Esophagus squamous epithelium (tissue), 5 donors: ENCODE data around the gene ARGLU1. TPM values are rescaled to one million over a fixed set of nuclear protein-coding genes. Genes with fewer than 3 reads are reported as not detected.
A peak's percentile ranks its signal among the peaks of the same experiment; 100 is the strongest.

Experiments
- DNase-seq: peaks from one replicate; lab custom pipeline; 2025; lab: John Stamatoyannopoulos, UW
- H3K27ac ChIP-seq, 4 donors: fragments of 200-600 bp; sonication (generic); one replicate each; pipeline ENCODE4 v1.5.1; 2016 to 2019; ENCODE audit warnings: mild to moderate bottlenecking in 1 of 4
- H3K27me3 ChIP-seq, 4 donors: fragments of 200-600 bp; sonication (generic); 1 replicate in 3 of 4; 2 replicates in 1 of 4; pipeline versions ENCODE4 v1.5.1 to v1.6.0; 2017 to 2021; ENCODE audit warnings: antibody characterized with exemption in 1 of 4
- H3K36me3 ChIP-seq, 3 donors: fragments of 200-600 bp; sonication (generic); one replicate each; pipeline ENCODE4 v1.5.1; 2016 to 2019
- H3K4me1 ChIP-seq, 3 donors: fragments of 200-600 bp; sonication (generic); one replicate each; pipeline ENCODE4 v1.5.1; 2017 to 2019
- H3K4me3 ChIP-seq, 4 donors: fragments of 200-600 bp; sonication (generic); 1 replicate in 3 of 4; 2 replicates in 1 of 4; pipeline ENCODE4 v1.5.1; 2016 to 2019; ENCODE audit warnings: mild to moderate bottlenecking in 2 of 4, moderate library complexity in 1 of 4
- H3K9me3 ChIP-seq, 3 donors: fragments of 200-600 bp; sonication (generic); one replicate each; pipeline ENCODE4 v1.5.1; 2016 to 2019
- POLR2A ChIP-seq, 4 donors: fragments of 450-650 bp; IDR thresholded peaks; one replicate each; pipeline ENCODE4 v1.6.1; 2017; ENCODE audit warnings: antibody characterized with exemption in 4 of 4, mild to moderate bottlenecking in 4 of 4, moderate library complexity in 3 of 4
- WGBS, 2 donors: methylation state at CpG; one replicate each; pipeline ENCODE4 v1.1.5; 2018; 5-methylcytosine and 5-hydroxymethylcytosine counted together
- intact Hi-C: fragments of 100-400 bp; cut with DNase I; formaldehyde crosslinking; loops from one replicate; pipeline ENCODE4 v1.15.0; 2022
- total RNA-seq, 4 donors: library from RNA; depleted of rRNA; stranded (reverse); fragments of >200 nt; gene quantifications; one replicate each; pipeline ENCODE4 v1.1.0, GENCODE V29; 2016
- TF ChIP-seq, protein P1 (sequence below), 6 experiments: fragments of 450-650 bp in 4 of 6; fragments of 200-600 bp in 2 of 6; sonication (generic) in 2 of 6; IDR thresholded peaks; one replicate each; pipeline ENCODE4 v1.5.1; 2016 to 2019; ENCODE audit warnings: antibody characterized with exemption in 6 of 6, mild to moderate bottlenecking in 4 of 6, moderate library complexity in 4 of 6
- donor health status: DM: yes; HTN: yes; CAD: no.

ARGLU1 gene
- total RNA-seq, 4 donors from 2014 or later: 29.1 to 111 (median 47.3) TPM

- Histone ChIP-seq H3K27ac (peak overlapping the region in 3 of 4 donors; percentile 17 to 46 (median 36)), H3K36me3 (peaks cover 0 to 11% (median 0%) of the 10 kb centered on the region in 3 donors), H3K4me3 (no peak overlapping the region), H3K9me3 (no peaks in the 10 kb centered on the region), H3K4me1 (peaks cover 0 to 48% (median 0%) of the 10 kb centered on the region in 3 donors), H3K27me3 (no peaks in the 10 kb centered on the region)
- WGBS, 2 donors: 74% methylated on average over 2 of the region's 2 CpGs
- intact Hi-C loops: no loop called here
- no peak for TF ChIP-seq POLR2A (IDR thresholded peaks at IDR 0.05)
- TF ChIP-seq, protein P1, sequence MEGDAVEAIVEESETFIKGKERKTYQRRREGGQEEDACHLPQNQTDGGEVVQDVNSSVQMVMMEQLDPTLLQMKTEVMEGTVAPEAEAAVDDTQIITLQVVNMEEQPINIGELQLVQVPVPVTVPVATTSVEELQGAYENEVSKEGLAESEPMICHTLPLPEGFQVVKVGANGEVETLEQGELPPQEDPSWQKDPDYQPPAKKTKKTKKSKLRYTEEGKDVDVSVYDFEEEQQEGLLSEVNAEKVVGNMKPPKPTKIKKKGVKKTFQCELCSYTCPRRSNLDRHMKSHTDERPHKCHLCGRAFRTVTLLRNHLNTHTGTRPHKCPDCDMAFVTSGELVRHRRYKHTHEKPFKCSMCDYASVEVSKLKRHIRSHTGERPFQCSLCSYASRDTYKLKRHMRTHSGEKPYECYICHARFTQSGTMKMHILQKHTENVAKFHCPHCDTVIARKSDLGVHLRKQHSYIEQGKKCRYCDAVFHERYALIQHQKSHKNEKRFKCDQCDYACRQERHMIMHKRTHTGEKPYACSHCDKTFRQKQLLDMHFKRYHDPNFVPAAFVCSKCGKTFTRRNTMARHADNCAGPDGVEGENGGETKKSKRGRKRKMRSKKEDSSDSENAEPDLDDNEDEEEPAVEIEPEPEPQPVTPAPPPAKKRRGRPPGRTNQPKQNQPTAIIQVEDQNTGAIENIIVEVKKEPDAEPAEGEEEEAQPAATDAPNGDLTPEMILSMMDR (IDR thresholded peaks at IDR 0.05): no peak
- DNase-seq: no peak
Measured at GRCh38 chr13:106499113-106499512, 68.8 kb downstream of the ARGLU1 start.

DNA sequence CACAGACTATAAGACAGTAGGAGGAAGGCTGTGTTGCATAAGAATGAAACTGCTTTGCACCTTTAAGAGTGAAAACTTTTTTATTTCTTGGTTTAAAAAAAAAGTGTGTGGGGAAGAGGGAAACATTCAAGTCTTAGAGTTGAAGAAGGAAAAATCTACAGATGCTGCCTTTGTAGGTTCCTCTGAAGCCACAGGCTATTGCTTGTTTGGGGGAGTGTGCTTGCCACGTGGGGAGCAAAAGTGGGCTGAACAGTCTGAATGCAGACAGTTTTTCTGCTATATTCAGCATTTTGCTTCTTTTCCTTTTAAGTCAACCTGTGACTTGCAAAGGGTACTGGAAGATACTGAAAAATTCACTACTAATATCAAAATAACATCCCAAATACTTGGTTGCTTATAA lies 69.4 kb downstream of the ARGLU1 start:
- no peaks in the 10 kb centered on the region for H3K27me3 ChIP-seq

GRCh38 chr13:106498158-106498557 lies 69.8 kb downstream of the ARGLU1 start:
- no peak overlapping the region for H3K4me3 ChIP-seq
- H3K27ac ChIP-seq: peak overlapping the region in 2 of 4 donors; percentile 36 to 46
- DNase-seq: no peak
- peaks cover 0 to 20% (median 0%) of the 10 kb centered on the region in 3 donors for H3K36me3 ChIP-seq
- TF ChIP-seq, protein P1 (IDR thresholded peaks at IDR 0.05): no peak
- TF ChIP-seq POLR2A (IDR thresholded peaks at IDR 0.05): no peak
- H3K27me3 ChIP-seq: no peaks in the 10 kb centered on the region
- H3K4me1 ChIP-seq: peaks cover 0 to 40% (median 0%) of the 10 kb centered on the region in 3 donors
- no peaks in the 10 kb centered on the region for H3K9me3 ChIP-seq
- intact Hi-C loops: no loop called here
- WGBS, 2 donors: 56 to 57% methylated on average over 3 of the region's 3 CpGs

More for the DNA sequence above, 69.4 kb downstream of the ARGLU1 start:
- Histone ChIP-seq H3K36me3 (peaks cover 0 to 16% (median 0%) of the 10 kb centered on the region in 3 donors), H3K9me3 (no peaks in the 10 kb centered on the region), H3K4me3 (no peak overlapping the region), H3K27ac (peak overlapping the region in 3 of 4 donors; percentile 17 to 46 (median 36)), H3K4me1 (peaks cover 0 to 43% (median 0%) of the 10 kb centered on the region in 3 donors)
- DNase-seq: no peak
- TF ChIP-seq, protein P1 (IDR thresholded peaks at IDR 0.05): no peak
- no peak for TF ChIP-seq POLR2A (IDR thresholded peaks at IDR 0.05)
- WGBS, 2 donors: 32 to 36% methylated on average over 1 of the region's 1 CpG
- intact Hi-C loops: no loop called here

DNA sequence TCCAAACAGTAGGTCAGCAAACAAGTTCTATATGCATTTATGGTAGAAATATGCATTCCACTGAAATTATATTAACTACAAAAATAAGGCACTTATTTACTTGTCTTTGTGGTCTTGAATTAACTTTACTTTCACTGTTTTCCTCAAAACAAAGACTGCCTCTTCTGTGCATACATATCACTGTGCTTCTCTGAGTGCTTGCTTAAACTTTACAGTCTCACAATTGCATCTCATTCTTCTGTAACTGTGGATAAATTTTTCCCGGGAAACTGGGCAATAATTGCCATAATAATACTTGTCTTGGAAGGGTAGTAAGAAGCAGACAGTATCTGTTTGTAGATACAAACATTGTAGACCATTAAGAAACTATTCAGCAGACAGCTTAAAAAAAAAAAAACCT lies 70.9 kb downstream of the ARGLU1 start:
- 40% methylated on average over 1 of the region's 1 CpG for WGBS, 2 donors
- intact Hi-C loops: no loop called here

More for the DNA sequence above, 70.9 kb downstream of the ARGLU1 start:
- no peaks in the 10 kb centered on the region for H3K9me3 ChIP-seq
- no peak overlapping the region for H3K4me3 ChIP-seq
- H3K36me3 ChIP-seq: peaks cover 0 to 31% (median 5%) of the 10 kb centered on the region in 3 donors
- TF ChIP-seq, protein P1 (IDR thresholded peaks at IDR 0.05): no peak
- no peak for TF ChIP-seq POLR2A (IDR thresholded peaks at IDR 0.05)
- DNase-seq: no peak
- no peaks in the 10 kb centered on the region for H3K27me3 ChIP-seq
- peaks cover 0 to 39% (median 0%) of the 10 kb centered on the region in 3 donors for H3K4me1 ChIP-seq
- H3K27ac ChIP-seq: peak overlapping the region in 2 of 4 donors; percentile 38 to 69
